Upper lobe of left lung (tissue), 6 donors: ENCODE measurements around the gene EMX1. TPM values are rescaled to one million over a fixed set of nuclear protein-coding genes. Genes with fewer than 3 reads are reported as not detected.

ENCODE experiments used
- ATAC-seq, 2 donors: fragments of 200-7000 bp; cut with Tn5 transposase; one replicate each; pipeline ENCODE4 v1.9.1; 2022; ENCODE audit warnings: mild to moderate bottlenecking in 2 of 2, moderate library complexity in 2 of 2; ENCODE audit not compliant: low FRiP score in 2 of 2
- DNase-seq, 2 donors: peaks; one replicate each; pipeline ENCODE4 v3.0.0-alpha.2; 2019 to 2020
- H3K27ac ChIP-seq, 4 donors: fragments of 200-600 bp; sonication (generic); one replicate each; pipeline ENCODE4 v1.5.1; 2016 to 2019
- H3K27me3 ChIP-seq, 4 donors: fragments of 200-600 bp; sonication (generic); one replicate each; pipeline ENCODE4 v1.5.1; 2017 to 2019
- H3K36me3 ChIP-seq, 4 donors: fragments of 200-600 bp; sonication (generic); one replicate each; pipeline ENCODE4 v1.5.1; 2016 to 2019
- H3K4me1 ChIP-seq, 4 donors: fragments of 200-600 bp; sonication (generic); one replicate each; pipeline ENCODE4 v1.5.1; 2018 to 2019
- H3K4me3 ChIP-seq, 4 donors: fragments of 200-600 bp; sonication (generic); one replicate each; pipeline ENCODE4 v1.5.1; 2017 to 2019; ENCODE audit warnings: mild to moderate bottlenecking in 2 of 4, moderate library complexity in 1 of 4
- H3K9me3 ChIP-seq, 4 donors: fragments of 200-600 bp; sonication (generic); one replicate each; pipeline ENCODE4 v1.5.1; 2018 to 2019
- EP300 ChIP-seq, 4 donors: sonication (generic); formaldehyde crosslinking; IDR thresholded peaks; one replicate each; pipeline ENCODE4 v1.5.1; 2017; ENCODE audit warnings: antibody characterized with exemption in 4 of 4, control low read depth in 2 of 4
- POLR2A ChIP-seq, 4 donors: fragments of 450-650 bp; IDR thresholded peaks; one replicate each; pipeline ENCODE4 v1.5.1; 2016 to 2017; ENCODE audit warnings: antibody characterized with exemption in 4 of 4, mild to moderate bottlenecking in 2 of 4
- POLR2AphosphoS5 ChIP-seq, 2 donors: sonication (generic); formaldehyde crosslinking; IDR thresholded peaks; one replicate each; pipeline ENCODE4 v1.5.1; 2017; ENCODE audit warnings: antibody characterized with exemption in 2 of 2
- WGBS, 2 donors: methylation state at CpG; one replicate each; pipeline ENCODE4 v1.1.5; 2017 to 2018; 5-methylcytosine and 5-hydroxymethylcytosine counted together
- total RNA-seq, 6 donors: library from RNA; depleted of rRNA in 4 of 6; stranded (reverse); fragments of >200 nt in 4 of 6; gene quantifications; one replicate each; pipeline versions ENCODE4 v1.1.0 to v1.2.1, GENCODE V29; 2016 to 2021
- TF ChIP-seq, protein P1 (sequence below), 6 experiments: fragments of 450-650 bp in 4 of 6; fragments of 200-600 bp in 2 of 6; sonication (generic) in 2 of 6; IDR thresholded peaks; one replicate each; pipeline ENCODE4 v1.5.1; 2016 to 2019; ENCODE audit warnings: antibody characterized with exemption in 6 of 6
- donor health status: DM: no; HTN: no; CAD: no; lungs with moderate emphysema.
- donor health status: DM: no; HTN: yes; CAD: no; lungs with severe emphysema.

The EMX1 gene
- total RNA-seq, 6 donors from 2014 or later = not detected

DNA sequence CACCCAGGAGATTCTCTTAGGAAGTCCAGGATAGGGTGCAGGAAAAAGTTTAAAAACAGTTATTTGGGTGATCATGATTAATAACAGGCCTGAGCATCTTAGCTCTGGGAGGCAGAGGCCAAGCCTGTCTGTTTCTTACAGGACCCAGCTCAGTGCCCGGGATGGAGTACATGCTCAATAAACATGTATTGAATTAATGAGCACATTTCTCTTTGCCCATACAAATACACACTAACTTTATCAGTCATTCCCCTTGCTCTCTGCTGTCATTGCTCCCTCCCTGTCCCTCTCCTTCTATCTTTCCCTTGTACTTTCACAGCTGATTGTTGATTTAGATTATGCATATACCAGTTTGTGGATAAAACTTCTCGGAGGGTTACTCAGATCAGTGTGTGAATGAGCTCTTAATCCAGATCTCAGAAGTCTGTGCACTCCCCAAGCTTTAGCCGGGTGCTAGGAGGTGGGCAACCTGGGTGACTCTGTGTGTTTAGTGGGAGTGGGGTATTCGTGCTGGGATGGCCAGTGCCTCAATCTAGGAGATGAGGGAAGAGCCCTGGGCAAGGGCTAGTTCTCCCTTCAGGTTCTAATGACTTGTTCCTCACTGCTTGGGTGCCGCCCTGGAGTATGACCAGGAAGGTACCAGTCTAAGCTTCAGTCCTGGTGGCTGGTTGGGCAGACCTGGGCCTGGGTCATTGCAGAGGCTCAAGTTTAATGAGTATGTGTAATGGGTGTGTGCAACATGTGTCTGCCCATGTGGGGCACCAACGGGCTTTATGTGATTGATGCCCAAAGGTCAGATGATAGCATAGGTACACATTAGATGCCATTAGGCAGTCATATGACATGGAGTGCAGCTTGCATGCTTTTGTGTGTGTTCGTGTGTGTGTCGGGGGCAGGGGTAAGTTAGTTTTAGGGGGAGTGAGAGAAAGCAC, 10.6 kb downstream of the EMX1 start:
- H3K4me1 ChIP-seq = peaks cover 9 to 15% (median 14%) of the 10 kb centered on the region in 4 donors
- 77 to 84% methylated on average over 7 to 8 of the region's 8 CpGs for WGBS, 2 donors
- peaks cover 2 to 40% (median 30%) of the 10 kb centered on the region in 4 donors for H3K27me3 ChIP-seq
- TF ChIP-seq POLR2AphosphoS5 (IDR thresholded peaks at IDR 0.05) (no peak), EP300 (IDR thresholded peaks at IDR 0.05) (no peak), POLR2A (IDR thresholded peaks at IDR 0.05) (no peak)
- TF ChIP-seq, protein P1, sequence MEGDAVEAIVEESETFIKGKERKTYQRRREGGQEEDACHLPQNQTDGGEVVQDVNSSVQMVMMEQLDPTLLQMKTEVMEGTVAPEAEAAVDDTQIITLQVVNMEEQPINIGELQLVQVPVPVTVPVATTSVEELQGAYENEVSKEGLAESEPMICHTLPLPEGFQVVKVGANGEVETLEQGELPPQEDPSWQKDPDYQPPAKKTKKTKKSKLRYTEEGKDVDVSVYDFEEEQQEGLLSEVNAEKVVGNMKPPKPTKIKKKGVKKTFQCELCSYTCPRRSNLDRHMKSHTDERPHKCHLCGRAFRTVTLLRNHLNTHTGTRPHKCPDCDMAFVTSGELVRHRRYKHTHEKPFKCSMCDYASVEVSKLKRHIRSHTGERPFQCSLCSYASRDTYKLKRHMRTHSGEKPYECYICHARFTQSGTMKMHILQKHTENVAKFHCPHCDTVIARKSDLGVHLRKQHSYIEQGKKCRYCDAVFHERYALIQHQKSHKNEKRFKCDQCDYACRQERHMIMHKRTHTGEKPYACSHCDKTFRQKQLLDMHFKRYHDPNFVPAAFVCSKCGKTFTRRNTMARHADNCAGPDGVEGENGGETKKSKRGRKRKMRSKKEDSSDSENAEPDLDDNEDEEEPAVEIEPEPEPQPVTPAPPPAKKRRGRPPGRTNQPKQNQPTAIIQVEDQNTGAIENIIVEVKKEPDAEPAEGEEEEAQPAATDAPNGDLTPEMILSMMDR (IDR thresholded peaks at IDR 0.05) = no peak
- no peak overlapping the region for H3K4me3 ChIP-seq
- H3K9me3 ChIP-seq = no peaks in the 10 kb centered on the region
- ATAC-seq (no peak), DNase-seq (peak in 1 of 2 donors; percentile 6)
- no peak overlapping the region for H3K27ac ChIP-seq
- H3K36me3 ChIP-seq = no peaks in the 10 kb centered on the region

- peak in 1 of 2 donors; percentile 3 for DNase-seq
- Histone ChIP-seq H3K9me3 (no peaks in the 10 kb centered on the region), H3K36me3 (no peaks in the 10 kb centered on the region), H3K4me1 (peaks cover 7 to 10% (median 10%) of the 10 kb centered on the region in 4 donors), H3K4me3 (no peak overlapping the region), H3K27ac (no peak overlapping the region), H3K27me3 (peaks cover 0 to 29% (median 20%) of the 10 kb centered on the region in 4 donors)
- 89 to 94% methylated on average over 1 of the region's 1 CpG for WGBS, 2 donors
- TF ChIP-seq, protein P1 (IDR thresholded peaks at IDR 0.05) = no peak
- TF ChIP-seq POLR2AphosphoS5 (IDR thresholded peaks at IDR 0.05) (no peak), POLR2A (IDR thresholded peaks at IDR 0.05) (no peak), EP300 (IDR thresholded peaks at IDR 0.05) (no peak)
- ATAC-seq = no peak
Observed at GRCh38 chr2:72929010-72929409, 11.7 kb downstream of the EMX1 start.

GRCh38 chr2:72931280-72931910, 14.1 kb downstream of the EMX1 start:
- Histone ChIP-seq H3K9me3 (no peaks in the 10 kb centered on the region), H3K27me3 (peaks cover 0 to 10% (median 4%) of the 10 kb centered on the region in 4 donors), H3K27ac (no peak overlapping the region), H3K4me3 (no peak overlapping the region), H3K4me1 (no peaks in the 10 kb centered on the region), H3K36me3 (no peaks in the 10 kb centered on the region)
- DNase-seq (peak in 1 of 2 donors; percentile 46), ATAC-seq (no peak)
- TF ChIP-seq POLR2A (IDR thresholded peaks at IDR 0.05) = no peak
- TF ChIP-seq POLR2AphosphoS5 (IDR thresholded peaks at IDR 0.05) = no peak
- TF ChIP-seq, protein P1 (IDR thresholded peaks at IDR 0.05) = no peak
- TF ChIP-seq EP300 (IDR thresholded peaks at IDR 0.05) = no peak
- 91 to 92% methylated on average over 8 to 14 of the region's 14 CpGs for WGBS, 2 donors

- 40 to 59% methylated on average over 4 to 5 of the region's 5 CpGs for WGBS, 2 donors
- DNase-seq (no peak), ATAC-seq (no peak)
- Histone ChIP-seq H3K4me1 (no peaks in the 10 kb centered on the region), H3K36me3 (no peaks in the 10 kb centered on the region), H3K27me3 (peaks cover 0 to 6% (median under 1%) of the 10 kb centered on the region in 4 donors), H3K9me3 (no peaks in the 10 kb centered on the region), H3K27ac (no peak overlapping the region), H3K4me3 (no peak overlapping the region)
- TF ChIP-seq EP300 (IDR thresholded peaks at IDR 0.05) (no peak), POLR2A (IDR thresholded peaks at IDR 0.05) (no peak), POLR2AphosphoS5 (IDR thresholded peaks at IDR 0.05) (no peak)
- TF ChIP-seq, protein P1 (IDR thresholded peaks at IDR 0.05) = no peak
Observed at GRCh38 chr2:72932045-72932740, 14.9 kb downstream of the EMX1 start.
